Measurements from ENCODE around the gene CAMTA1. TPM values are rescaled to one million over a fixed set of nuclear protein-coding genes. Genes with fewer than 3 reads are reported as not detected.

CAMTA1 gene
- total RNA-seq, 4 donors from 2014 or later: 57.4 to 88.3 (median 62.1) TPM

DNA sequence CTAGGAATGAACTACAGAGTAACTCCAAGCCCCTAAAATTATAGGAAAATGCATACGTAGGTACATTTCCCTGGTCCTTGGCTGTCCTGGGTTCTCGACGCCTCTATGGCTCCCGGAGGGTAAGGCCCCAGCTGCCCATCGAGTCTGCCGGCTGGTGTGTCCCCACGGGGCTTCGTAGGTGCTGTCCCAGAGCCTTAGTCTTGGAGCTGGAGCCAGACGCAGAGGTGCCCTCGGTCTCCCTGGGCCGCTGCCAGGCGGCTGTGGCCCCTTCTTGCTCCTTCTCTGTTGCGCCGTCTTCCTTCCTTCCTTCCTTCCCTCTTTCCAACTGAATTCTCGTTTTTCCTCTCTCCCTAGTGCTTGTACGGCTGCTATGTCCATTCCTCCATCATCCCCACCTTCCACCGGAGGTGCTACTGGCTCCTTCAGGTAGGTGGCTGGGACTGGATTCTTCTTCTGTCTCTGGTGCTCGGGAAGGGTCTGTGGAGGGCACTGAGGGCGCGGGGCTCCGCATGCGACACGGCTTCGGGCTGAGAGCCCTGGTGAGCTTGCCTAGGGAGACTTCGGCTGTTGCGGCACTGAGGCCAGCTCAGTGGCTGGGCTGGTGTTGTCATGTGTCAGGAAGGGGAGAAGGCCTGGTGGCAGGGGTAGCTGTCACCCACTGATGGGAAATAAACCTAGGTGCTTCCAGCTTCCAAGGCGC, 682.4 kb downstream of the CAMTA1 start:
- Histone ChIP-seq H3K27ac (no peak overlapping the region), H3K27me3 (no peaks in the 10 kb centered on the region), H3K9me3 (no peaks in the 10 kb centered on the region), H3K36me3 (no peaks in the 10 kb centered on the region), H3K4me3 (no peak overlapping the region), H3K4me1 (peaks cover 0 to 27% (median 0%) of the 10 kb centered on the region in 4 donors)
- TF ChIP-seq, protein P1, sequence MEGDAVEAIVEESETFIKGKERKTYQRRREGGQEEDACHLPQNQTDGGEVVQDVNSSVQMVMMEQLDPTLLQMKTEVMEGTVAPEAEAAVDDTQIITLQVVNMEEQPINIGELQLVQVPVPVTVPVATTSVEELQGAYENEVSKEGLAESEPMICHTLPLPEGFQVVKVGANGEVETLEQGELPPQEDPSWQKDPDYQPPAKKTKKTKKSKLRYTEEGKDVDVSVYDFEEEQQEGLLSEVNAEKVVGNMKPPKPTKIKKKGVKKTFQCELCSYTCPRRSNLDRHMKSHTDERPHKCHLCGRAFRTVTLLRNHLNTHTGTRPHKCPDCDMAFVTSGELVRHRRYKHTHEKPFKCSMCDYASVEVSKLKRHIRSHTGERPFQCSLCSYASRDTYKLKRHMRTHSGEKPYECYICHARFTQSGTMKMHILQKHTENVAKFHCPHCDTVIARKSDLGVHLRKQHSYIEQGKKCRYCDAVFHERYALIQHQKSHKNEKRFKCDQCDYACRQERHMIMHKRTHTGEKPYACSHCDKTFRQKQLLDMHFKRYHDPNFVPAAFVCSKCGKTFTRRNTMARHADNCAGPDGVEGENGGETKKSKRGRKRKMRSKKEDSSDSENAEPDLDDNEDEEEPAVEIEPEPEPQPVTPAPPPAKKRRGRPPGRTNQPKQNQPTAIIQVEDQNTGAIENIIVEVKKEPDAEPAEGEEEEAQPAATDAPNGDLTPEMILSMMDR (IDR thresholded peaks at IDR 0.05): no peak
- no peak for TF ChIP-seq POLR2A (IDR thresholded peaks at IDR 0.05)
- DNase-seq: no peak

DNA sequence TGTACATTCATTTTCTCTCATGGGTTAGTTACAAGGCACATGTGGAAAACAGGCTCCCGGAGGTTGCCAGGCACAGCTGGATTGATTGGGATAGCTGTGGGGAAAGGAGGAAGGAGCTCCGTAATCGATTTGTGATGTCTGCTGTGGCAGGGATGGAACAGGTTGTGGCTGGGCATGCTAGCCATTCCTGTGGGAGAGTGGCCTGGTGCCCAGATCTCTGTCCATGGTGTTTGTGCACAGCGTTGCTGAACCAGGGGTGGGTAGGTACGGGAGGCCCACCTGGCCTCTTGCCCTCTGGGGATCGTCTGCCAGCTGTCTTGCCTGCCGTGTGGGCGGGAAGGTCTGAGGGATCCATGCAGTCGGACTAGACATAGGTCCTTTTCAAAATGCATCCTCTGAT, 683.0 kb downstream of the CAMTA1 start:
- no peak for DNase-seq
- no peak overlapping the region for H3K4me3 ChIP-seq

DNA sequence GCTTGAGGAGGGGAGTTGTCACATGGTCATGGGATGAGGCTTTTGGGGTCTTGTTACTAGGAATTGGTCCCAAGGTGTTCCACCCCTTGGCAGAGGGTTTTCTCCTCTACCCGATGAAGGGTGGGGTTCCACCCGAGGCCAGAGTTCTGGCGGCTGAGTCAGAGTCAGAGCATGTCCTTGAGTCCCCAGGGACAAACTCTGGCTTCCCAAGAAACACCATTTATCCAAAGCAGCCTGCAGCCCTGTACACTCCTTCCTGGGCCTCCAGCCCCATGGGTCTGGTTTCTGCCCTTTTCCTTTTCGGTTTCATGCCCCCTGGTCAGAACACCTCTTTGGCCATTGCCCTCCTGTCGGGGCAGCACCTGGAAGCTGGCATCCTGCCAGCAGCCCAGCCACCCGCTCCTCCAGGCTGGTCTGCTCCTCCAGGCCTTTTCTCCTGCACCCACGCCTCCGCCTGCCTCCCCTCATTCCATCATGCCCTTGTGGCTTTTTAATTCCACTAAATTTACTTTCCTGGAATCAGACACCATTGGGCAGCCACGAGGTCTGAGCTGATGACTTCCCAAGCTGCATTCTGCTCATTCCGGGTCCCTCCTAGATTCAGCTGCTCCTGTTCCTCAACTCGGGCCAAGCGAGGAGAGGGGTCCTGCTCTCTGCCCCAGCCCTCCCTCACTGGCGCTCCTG, 684.1 kb downstream of the CAMTA1 start:
- Histone ChIP-seq H3K27ac (no peak overlapping the region), H3K4me1 (peaks cover 0 to 27% (median 0%) of the 10 kb centered on the region in 4 donors), H3K27me3 (no peaks in the 10 kb centered on the region), H3K36me3 (no peaks in the 10 kb centered on the region), H3K9me3 (no peaks in the 10 kb centered on the region), H3K4me3 (no peak overlapping the region)
- no peak for DNase-seq
- no peak for TF ChIP-seq POLR2A (IDR thresholded peaks at IDR 0.05)
- TF ChIP-seq, protein P1 (IDR thresholded peaks at IDR 0.05): no peak

More for the DNA sequence above, 683.0 kb downstream of the CAMTA1 start:
- H3K27me3 ChIP-seq: no peaks in the 10 kb centered on the region
- no peaks in the 10 kb centered on the region for H3K36me3 ChIP-seq
- no peak overlapping the region for H3K27ac ChIP-seq
- peaks cover 0 to 27% (median 0%) of the 10 kb centered on the region in 4 donors for H3K4me1 ChIP-seq
- TF ChIP-seq POLR2A (IDR thresholded peaks at IDR 0.05): no peak
- TF ChIP-seq, protein P1 (IDR thresholded peaks at IDR 0.05): no peak
- H3K9me3 ChIP-seq: no peaks in the 10 kb centered on the region

DNA sequence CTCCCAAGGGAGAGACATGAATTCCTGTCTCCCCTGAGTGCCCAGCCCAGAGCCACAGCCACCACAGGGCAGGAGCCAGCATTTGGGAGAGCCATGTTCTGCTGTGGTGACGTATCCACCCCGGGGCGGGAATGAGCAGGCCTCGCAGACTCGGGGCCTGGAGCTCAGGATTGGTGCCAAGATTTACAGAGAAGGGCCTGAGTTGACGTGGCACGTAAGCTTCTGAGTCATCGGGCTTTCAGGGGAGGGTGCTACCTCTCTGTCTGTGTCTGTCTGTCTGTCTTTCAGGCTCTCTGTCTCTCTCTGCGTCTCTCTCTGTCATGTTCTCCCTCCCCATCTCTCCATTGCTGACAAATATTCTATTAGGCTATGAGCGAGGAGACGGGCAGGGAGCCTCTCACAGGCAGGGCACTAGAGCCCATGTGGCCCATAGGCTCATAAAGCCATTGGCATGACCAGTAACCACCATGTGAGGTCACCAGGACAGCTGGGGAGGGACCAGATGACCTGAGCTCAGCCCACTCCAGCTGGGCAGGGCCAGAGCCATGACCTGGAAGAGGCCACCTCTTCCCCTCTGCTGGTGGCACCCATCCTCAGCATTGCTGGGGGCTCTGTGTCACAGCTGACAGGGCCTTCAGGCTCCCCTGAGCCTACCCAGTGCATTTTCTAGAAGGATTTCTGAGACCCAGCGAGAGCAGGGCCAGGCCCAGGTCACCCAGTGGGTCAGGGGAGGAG, 685.8 kb downstream of the CAMTA1 start:
- peak in 2 of 3 donors; percentile 20 to 67 for DNase-seq
- peak overlapping the region in 3 of 4 donors; percentile 32 to 62 (median 52) for H3K27ac ChIP-seq
- H3K9me3 ChIP-seq: no peaks in the 10 kb centered on the region
- H3K4me1 ChIP-seq: peaks cover 0 to 27% (median 0%) of the 10 kb centered on the region in 4 donors
- H3K4me3 ChIP-seq: no peak overlapping the region
- TF ChIP-seq, protein P1 (IDR thresholded peaks at IDR 0.05): no peak
- no peak for TF ChIP-seq POLR2A (IDR thresholded peaks at IDR 0.05)
- no peaks in the 10 kb centered on the region for H3K27me3 ChIP-seq
- H3K36me3 ChIP-seq: no peaks in the 10 kb centered on the region

DNA sequence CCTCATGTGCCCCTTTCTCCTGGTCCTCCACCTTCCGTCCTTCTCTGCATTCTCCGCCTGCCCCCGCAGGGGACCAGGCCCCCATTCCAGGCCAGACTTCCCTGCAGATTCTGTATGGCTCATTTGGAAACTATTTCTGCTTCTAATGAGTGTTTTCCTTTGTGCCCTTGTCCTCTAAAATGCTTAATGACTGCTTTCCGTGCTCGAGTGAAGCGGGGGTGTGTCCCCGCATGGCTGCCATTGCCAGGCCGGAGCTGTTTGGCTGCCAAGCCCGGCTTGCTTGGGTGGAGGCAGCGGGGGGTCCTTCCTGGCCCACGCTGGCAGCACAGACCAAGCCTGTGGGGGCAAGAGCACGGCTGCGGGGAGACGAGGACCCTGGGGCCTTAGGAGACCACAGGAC, 686.6 kb downstream of the CAMTA1 start:
- Histone ChIP-seq H3K4me1 (peaks cover 0 to 27% (median 0%) of the 10 kb centered on the region in 4 donors), H3K27ac (peak overlapping the region in 3 of 4 donors; percentile 32 to 62 (median 52)), H3K36me3 (no peaks in the 10 kb centered on the region), H3K27me3 (no peaks in the 10 kb centered on the region), H3K4me3 (no peak overlapping the region), H3K9me3 (no peaks in the 10 kb centered on the region)
- TF ChIP-seq POLR2A (IDR thresholded peaks at IDR 0.05): no peak
- TF ChIP-seq, protein P1 (IDR thresholded peaks at IDR 0.05): no peak
- DNase-seq: no peak
